Activated T-helper 17 cell treated with anti-CD3 and anti-CD28 coated beads, Interleukin-2, amount 50 U/mL, for 72 hours (primary cell): ENCODE data around the gene IREB2. TPM values are rescaled to one million over a fixed set of nuclear protein-coding genes. Genes with fewer than 3 reads are reported as not detected.
"Not testable (repeated sequence)": the region's sequence is repeated elsewhere in the genome, so short reads cannot be mapped to it uniquely, and the experiment has no call there.

ENCODE experiments used
- ATAC-seq: fragments of 150-1000 bp; cut with Tn5 transposase; replicated peaks from 2 replicates; pipeline ENCODE4 v1.10.0; 2021; ENCODE audit warnings: mild to moderate bottlenecking, moderate library complexity
- H3K27ac Mint-ChIP-seq: one replicate; pipeline ENCODE4 v1.8.0; 2022; ENCODE audit warnings: mixed read lengths
- H3K27me3 Mint-ChIP-seq: one replicate; pipeline ENCODE4 v1.8.0; 2022; ENCODE audit warnings: mixed read lengths
- H3K36me3 Mint-ChIP-seq: one replicate; pipeline ENCODE4 v1.8.0; 2022; ENCODE audit warnings: low read depth, mild to moderate bottlenecking, mixed read lengths
- H3K4me1 Mint-ChIP-seq: one replicate; pipeline ENCODE4 v1.8.0; 2022; ENCODE audit warnings: mixed read lengths
- H3K4me3 Mint-ChIP-seq: one replicate; pipeline ENCODE4 v1.8.0; 2022; ENCODE audit warnings: mild to moderate bottlenecking, mixed read lengths
- H3K9me3 Mint-ChIP-seq: one replicate; pipeline ENCODE4 v1.8.0; 2022; ENCODE audit warnings: mixed read lengths
- total RNA-seq, 2 donors: library from RNA; stranded (reverse); gene quantifications; one replicate each; pipeline ENCODE4 v1.2.3, GENCODE V29; 2022

The IREB2 gene
- total RNA-seq, 2 donors from 2014 or later, result 63.6 to 84.0 TPM

DNA sequence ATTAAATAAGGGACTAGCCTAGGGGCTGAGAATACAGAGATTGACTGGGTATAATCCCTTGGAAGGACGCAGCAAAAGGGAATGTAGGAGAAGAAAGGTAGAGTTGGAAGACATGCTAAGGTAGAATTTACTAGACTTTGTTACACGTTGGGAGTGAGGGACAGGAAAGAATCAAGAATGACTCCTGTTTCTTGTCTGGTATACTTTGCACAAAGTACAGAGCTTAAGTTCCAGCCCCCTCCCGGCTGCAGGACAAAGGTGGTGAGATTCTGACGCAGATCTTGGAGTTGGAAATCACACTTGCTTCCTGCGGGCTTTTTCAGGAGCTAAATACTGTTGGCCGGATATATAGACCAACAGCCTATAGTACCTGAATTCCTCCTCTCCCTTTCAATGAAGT, 70.3 kb downstream of the IREB2 start:
- no peaks in the 10 kb centered on the region for H3K9me3 Mint-ChIP-seq
- no peaks in the 10 kb centered on the region for H3K27me3 Mint-ChIP-seq
- H3K36me3 Mint-ChIP-seq, result no peaks in the 10 kb centered on the region
- peak overlapping the region; percentile 95 for H3K4me3 Mint-ChIP-seq
- ATAC-seq, result no peak
- H3K27ac Mint-ChIP-seq, result peak overlapping the region; percentile 84
- H3K4me1 Mint-ChIP-seq, result peaks cover 16% of the 10 kb centered on the region

GRCh38 chr15:78509726-78510312, 71.8 kb downstream of the IREB2 start:
- no peaks in the 10 kb centered on the region for H3K9me3 Mint-ChIP-seq
- no peak for ATAC-seq
- H3K27ac Mint-ChIP-seq, result peak overlapping the region; percentile 28
- H3K4me1 Mint-ChIP-seq, result peaks cover 16% of the 10 kb centered on the region
- no peaks in the 10 kb centered on the region for H3K27me3 Mint-ChIP-seq
- H3K4me3 Mint-ChIP-seq, result peak overlapping the region; percentile 12
- no peaks in the 10 kb centered on the region for H3K36me3 Mint-ChIP-seq

DNA sequence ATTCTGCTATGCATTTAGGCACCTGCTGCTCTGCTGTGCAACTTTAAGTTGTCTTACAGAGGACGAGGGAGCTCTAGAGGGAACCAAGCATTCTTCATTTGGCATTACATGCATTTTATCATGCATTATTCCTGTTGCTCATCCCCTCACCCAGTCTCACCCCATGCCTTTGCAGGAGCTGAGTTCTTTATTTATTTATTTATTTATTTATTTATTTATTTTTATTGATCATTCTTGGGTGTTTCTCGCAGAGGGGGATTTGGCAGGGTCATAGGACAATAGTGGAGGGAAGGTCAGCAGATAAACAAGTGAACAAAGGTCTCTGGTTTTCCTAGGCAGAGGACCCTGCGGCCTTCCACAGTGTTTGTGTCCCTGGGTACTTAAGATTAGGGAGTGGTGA, 82.0 kb downstream of the IREB2 start:
- ATAC-seq, H3K36me3 Mint-ChIP-seq, H3K27ac Mint-ChIP-seq, H3K27me3 Mint-ChIP-seq, H3K4me3 Mint-ChIP-seq, H3K9me3 Mint-ChIP-seq, H3K4me1 Mint-ChIP-seq: not testable (repeated sequence)

GRCh38 chr15:78524230-78524629, 86.2 kb downstream of the IREB2 start:
- Mint-ChIP-seq H3K27me3 (no peaks in the 10 kb centered on the region), H3K4me1 (no peaks in the 10 kb centered on the region), H3K9me3 (no peaks in the 10 kb centered on the region), H3K4me3 (no peak overlapping the region), H3K27ac (no peak overlapping the region), H3K36me3 (no peaks in the 10 kb centered on the region)
- ATAC-seq, result no peak

GRCh38 chr15:78527325-78527724, 89.3 kb downstream of the IREB2 start:
- ATAC-seq, result no peak
- no peak overlapping the region for H3K27ac Mint-ChIP-seq
- H3K27me3 Mint-ChIP-seq, result no peaks in the 10 kb centered on the region
- no peak overlapping the region for H3K4me3 Mint-ChIP-seq
- H3K36me3 Mint-ChIP-seq, result no peaks in the 10 kb centered on the region
- no peaks in the 10 kb centered on the region for H3K9me3 Mint-ChIP-seq
- H3K4me1 Mint-ChIP-seq, result no peaks in the 10 kb centered on the region

GRCh38 chr15:78533331-78533730, 95.3 kb downstream of the IREB2 start:
- no peak overlapping the region for H3K27ac Mint-ChIP-seq
- ATAC-seq, result no peak
- no peaks in the 10 kb centered on the region for H3K4me1 Mint-ChIP-seq
- no peaks in the 10 kb centered on the region for H3K27me3 Mint-ChIP-seq
- H3K4me3 Mint-ChIP-seq, result no peak overlapping the region
- no peaks in the 10 kb centered on the region for H3K9me3 Mint-ChIP-seq
- no peaks in the 10 kb centered on the region for H3K36me3 Mint-ChIP-seq

GRCh38 chr15:78536134-78536533, 98.1 kb downstream of the IREB2 start:
- H3K4me1 Mint-ChIP-seq, result peaks cover 4% of the 10 kb centered on the region
- ATAC-seq, result no peak
- H3K36me3 Mint-ChIP-seq, result peaks cover 16% of the 10 kb centered on the region
- no peaks in the 10 kb centered on the region for H3K27me3 Mint-ChIP-seq
- H3K27ac Mint-ChIP-seq, result no peak overlapping the region
- H3K4me3 Mint-ChIP-seq, result no peak overlapping the region
- H3K9me3 Mint-ChIP-seq, result no peaks in the 10 kb centered on the region

- H3K4me1 Mint-ChIP-seq, result peaks cover 8% of the 10 kb centered on the region
- ATAC-seq, result no peak
- H3K27ac Mint-ChIP-seq, result no peak overlapping the region
These were observed 99.4 kb downstream of the IREB2 start for GRCh38 chr15:78537266-78537905.

GRCh38 chr15:78538358-78538757, 100.3 kb downstream of the IREB2 start:
- H3K4me3 Mint-ChIP-seq, result peak overlapping the region; percentile 81

More at GRCh38 chr15:78537266-78537905, 99.4 kb downstream of the IREB2 start:
- no peak overlapping the region for H3K4me3 Mint-ChIP-seq
- no peaks in the 10 kb centered on the region for H3K9me3 Mint-ChIP-seq
- peaks cover 28% of the 10 kb centered on the region for H3K36me3 Mint-ChIP-seq
- no peaks in the 10 kb centered on the region for H3K27me3 Mint-ChIP-seq

DNA sequence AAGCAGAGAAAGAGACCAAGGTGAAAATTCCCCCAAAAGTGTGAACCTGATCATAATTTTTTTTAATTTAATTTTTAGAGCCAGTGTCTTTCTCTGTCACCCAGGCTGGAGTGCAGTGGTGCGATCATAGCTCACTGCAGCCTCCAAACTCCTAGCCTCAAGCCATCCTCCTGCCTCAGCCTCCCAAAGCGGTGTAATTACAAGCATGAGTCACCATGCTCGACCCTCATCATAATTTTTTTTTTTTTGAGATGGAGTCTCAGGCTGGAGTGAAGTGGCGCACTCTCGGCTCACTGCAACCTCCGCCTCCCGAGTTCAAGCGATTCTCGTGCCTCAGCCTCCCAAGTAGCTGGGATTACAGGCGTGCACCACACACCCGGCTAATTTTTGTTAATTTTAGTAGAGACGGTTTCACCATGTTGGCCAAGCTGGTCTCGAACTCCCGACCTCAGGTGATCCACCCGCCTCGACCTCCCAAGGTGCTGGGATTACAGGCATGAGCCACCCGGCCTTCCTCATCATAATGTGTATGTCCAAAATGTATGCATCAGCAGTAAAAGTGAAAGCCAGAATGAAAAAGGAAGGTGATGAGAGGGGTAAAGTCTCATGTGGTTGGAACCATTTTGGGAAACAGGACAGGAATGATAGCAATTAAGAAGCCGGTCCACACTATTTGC, 101.6 kb downstream of the IREB2 start:
- H3K9me3 Mint-ChIP-seq, H3K27me3 Mint-ChIP-seq, ATAC-seq: not testable (repeated sequence)
- Mint-ChIP-seq H3K36me3 (peaks cover 50% of the 10 kb centered on the region), H3K4me1 (peaks cover 12% of the 10 kb centered on the region), H3K27ac (peak overlapping the region; percentile 99), H3K4me3 (peak overlapping the region; percentile 81)

More at GRCh38 chr15:78538358-78538757, 100.3 kb downstream of the IREB2 start:
- Mint-ChIP-seq H3K36me3 (peaks cover 38% of the 10 kb centered on the region), H3K27ac (peak overlapping the region; percentile 99), H3K27me3 (no peaks in the 10 kb centered on the region), H3K9me3 (no peaks in the 10 kb centered on the region), H3K4me1 (peaks cover 12% of the 10 kb centered on the region)
- ATAC-seq, result no peak

GRCh38 chr15:78540141-78540870, 102.3 kb downstream of the IREB2 start, which contains the start of gene PSMA4:
TSS of gene PSMA4 (plus strand) at chr15:78540444. CDS start at chr15:78541928, 1,484 bp downstream.
- peaks cover 57% of the 10 kb centered on the region for H3K36me3 Mint-ChIP-seq
- H3K4me1 Mint-ChIP-seq, result peaks cover 12% of the 10 kb centered on the region
- peak within 1 kb of the TSS; percentile 99 for H3K27ac Mint-ChIP-seq
- no peaks in the 10 kb centered on the region for H3K9me3 Mint-ChIP-seq
- H3K4me3 Mint-ChIP-seq, result peak within 1 kb of the TSS; percentile 81
- no peaks in the 10 kb centered on the region for H3K27me3 Mint-ChIP-seq
- peak; percentile 90 for ATAC-seq

DNA sequence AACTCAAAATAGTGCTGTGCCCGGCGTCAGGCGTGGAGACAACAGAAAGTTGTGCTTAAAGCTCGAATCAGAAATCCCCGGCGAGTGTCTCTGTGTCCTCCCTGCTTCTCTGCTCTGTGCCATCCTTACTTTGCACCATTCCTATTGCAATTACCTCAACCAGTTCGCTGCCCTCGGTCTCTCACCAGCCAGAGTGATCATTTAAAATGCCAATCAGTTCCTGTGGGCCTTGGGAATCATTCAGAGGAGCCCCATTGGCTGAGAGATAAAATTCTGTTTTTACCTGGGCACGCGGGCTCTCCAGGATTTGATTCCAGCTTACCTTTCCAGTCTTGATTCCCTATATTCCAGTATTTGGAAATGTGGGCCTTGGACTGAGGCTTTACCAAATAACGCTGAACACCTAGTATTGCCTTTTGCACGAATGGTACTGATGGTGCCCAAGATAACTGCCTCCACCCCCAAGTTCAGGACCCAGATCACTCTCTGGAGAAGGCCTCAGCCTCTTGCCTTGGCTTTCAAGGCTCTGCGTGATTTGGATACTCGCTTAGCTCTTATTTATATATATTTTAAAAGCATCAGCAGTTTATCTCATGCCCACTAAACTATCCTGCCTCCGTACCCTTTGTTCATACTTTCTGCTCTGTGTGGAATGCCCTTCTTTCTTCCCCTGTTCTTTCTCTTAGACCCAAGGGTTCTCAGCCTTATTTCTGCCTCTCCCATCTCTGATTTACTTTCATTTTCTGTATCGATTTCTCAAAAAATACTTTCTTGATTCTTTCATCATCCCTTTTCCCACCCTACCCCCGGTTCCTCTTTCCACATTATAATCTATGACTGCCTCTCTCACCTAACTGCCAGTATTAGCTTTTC, 103.1 kb downstream of the IREB2 start:
- Mint-ChIP-seq H3K4me1 (peaks cover 12% of the 10 kb centered on the region), H3K36me3 (peaks cover 65% of the 10 kb centered on the region)

DNA sequence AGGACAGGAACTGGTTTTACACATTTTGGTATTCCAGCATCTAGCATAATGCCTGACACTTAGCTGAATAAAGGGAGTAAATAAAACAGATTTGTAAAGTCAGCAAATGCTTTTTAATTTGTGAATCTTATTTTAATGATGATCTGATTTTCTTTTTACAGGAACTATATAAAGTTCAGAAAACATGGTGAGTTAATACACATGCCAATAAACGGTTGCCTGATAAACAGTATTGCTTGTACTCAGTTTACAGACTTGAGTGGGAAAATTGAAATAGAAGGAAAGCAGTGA, 103.7 kb downstream of the IREB2 start:
- Mint-ChIP-seq H3K27me3 (no peaks in the 10 kb centered on the region), H3K4me1 (peaks cover 12% of the 10 kb centered on the region), H3K9me3 (no peaks in the 10 kb centered on the region), H3K36me3 (peaks cover 71% of the 10 kb centered on the region), H3K27ac (peak overlapping the region; percentile 99), H3K4me3 (peak overlapping the region; percentile 81)
- no peak for ATAC-seq

More for the DNA sequence above, 103.1 kb downstream of the IREB2 start:
- H3K9me3 Mint-ChIP-seq, result no peaks in the 10 kb centered on the region
- peak overlapping the region; percentile 99 for H3K27ac Mint-ChIP-seq
- ATAC-seq, result peak; percentile 13
- no peaks in the 10 kb centered on the region for H3K27me3 Mint-ChIP-seq
- peak overlapping the region; percentile 81 for H3K4me3 Mint-ChIP-seq

GRCh38 chr15:78542647-78543046, 104.6 kb downstream of the IREB2 start:
- H3K27me3 Mint-ChIP-seq, result no peaks in the 10 kb centered on the region
- H3K36me3 Mint-ChIP-seq, result peaks cover 81% of the 10 kb centered on the region
- H3K4me3 Mint-ChIP-seq, result peak overlapping the region; percentile 81
- no peaks in the 10 kb centered on the region for H3K9me3 Mint-ChIP-seq
- no peak for ATAC-seq
- H3K4me1 Mint-ChIP-seq, result peaks cover 12% of the 10 kb centered on the region
- H3K27ac Mint-ChIP-seq, result peak overlapping the region; percentile 99
